Stimulated activated naive CD8-positive, alpha-beta T cell treated with anti-CD3 and anti-CD28 coated beads, Interleukin-15, Interleukin-2, amounts not matched to agents 100 ng/mL and 50 ng/mL, for 24 hours (primary cell): ENCODE measurements around the gene GAPDH.

Experiments used
- H3K27ac Mint-ChIP-seq: one replicate; pipeline ENCODE4 v1.8.0; 2021; ENCODE audit warnings: mild to moderate bottlenecking, mixed read lengths
- H3K27me3 Mint-ChIP-seq: one replicate; pipeline ENCODE4 v1.8.0; 2021; ENCODE audit warnings: mixed read lengths
- H3K36me3 Mint-ChIP-seq: one replicate; pipeline ENCODE4 v1.8.0; 2021; ENCODE audit warnings: low read depth, mixed read lengths
- H3K4me1 Mint-ChIP-seq: one replicate; pipeline ENCODE4 v1.8.0; 2021; ENCODE audit warnings: low read depth, mixed read lengths
- H3K4me3 Mint-ChIP-seq: one replicate; pipeline ENCODE4 v1.8.0; 2021; ENCODE audit warnings: mild to moderate bottlenecking, mixed read lengths
- H3K9me3 Mint-ChIP-seq: one replicate; pipeline ENCODE4 v1.8.0; 2021; ENCODE audit warnings: mixed read lengths

Gene GAPDH

GRCh38 chr12:6523708-6524107 is 10.6 kb upstream of the GAPDH start:
- peak overlapping the region; percentile 17 for H3K27ac Mint-ChIP-seq
- peaks cover 87% of the 10 kb centered on the region for H3K36me3 Mint-ChIP-seq
- no peaks in the 10 kb centered on the region for H3K27me3 Mint-ChIP-seq
- H3K4me3 Mint-ChIP-seq, result no peak overlapping the region
- H3K4me1 Mint-ChIP-seq, result peaks cover 8% of the 10 kb centered on the region
- H3K9me3 Mint-ChIP-seq, result no peaks in the 10 kb centered on the region

GRCh38 chr12:6524648-6525047 is 9.7 kb upstream of the GAPDH start:
- H3K27ac Mint-ChIP-seq, result peak overlapping the region; percentile 47
- H3K27me3 Mint-ChIP-seq, result no peaks in the 10 kb centered on the region
- H3K9me3 Mint-ChIP-seq, result no peaks in the 10 kb centered on the region
- H3K4me1 Mint-ChIP-seq, result peaks cover 8% of the 10 kb centered on the region
- H3K36me3 Mint-ChIP-seq, result peaks cover 87% of the 10 kb centered on the region
- H3K4me3 Mint-ChIP-seq, result no peak overlapping the region

- Mint-ChIP-seq H3K27ac (no peak overlapping the region), H3K27me3 (no peaks in the 10 kb centered on the region), H3K4me3 (no peak overlapping the region), H3K36me3 (peaks cover 90% of the 10 kb centered on the region), H3K4me1 (peaks cover 14% of the 10 kb centered on the region), H3K9me3 (no peaks in the 10 kb centered on the region)
Measured at GRCh38 chr12:6526201-6526600, 8.1 kb upstream of the GAPDH start.

- Mint-ChIP-seq H3K9me3 (no peaks in the 10 kb centered on the region), H3K27ac (no peak overlapping the region), H3K36me3 (peaks cover 88% of the 10 kb centered on the region), H3K27me3 (no peaks in the 10 kb centered on the region), H3K4me3 (no peak overlapping the region), H3K4me1 (peaks cover 19% of the 10 kb centered on the region)
Measured at GRCh38 chr12:6526766-6527525, 7.4 kb upstream of the GAPDH start.

GRCh38 chr12:6527711-6528110 is 6.6 kb upstream of the GAPDH start:
- peaks cover 26% of the 10 kb centered on the region for H3K4me1 Mint-ChIP-seq
- no peaks in the 10 kb centered on the region for H3K27me3 Mint-ChIP-seq
- no peak overlapping the region for H3K4me3 Mint-ChIP-seq
- no peak overlapping the region for H3K27ac Mint-ChIP-seq
- peaks cover 88% of the 10 kb centered on the region for H3K36me3 Mint-ChIP-seq
- H3K9me3 Mint-ChIP-seq, result no peaks in the 10 kb centered on the region

GRCh38 chr12:6528539-6529235 is 5.6 kb upstream of the GAPDH start:
- Mint-ChIP-seq H3K9me3 (no peaks in the 10 kb centered on the region), H3K27ac (no peak overlapping the region), H3K27me3 (no peaks in the 10 kb centered on the region), H3K36me3 (peaks cover 80% of the 10 kb centered on the region), H3K4me3 (no peak overlapping the region), H3K4me1 (peaks cover 33% of the 10 kb centered on the region)

GRCh38 chr12:6529291-6529737 is 5.0 kb upstream of the GAPDH start:
- H3K36me3 Mint-ChIP-seq, result peaks cover 79% of the 10 kb centered on the region
- H3K9me3 Mint-ChIP-seq, result no peaks in the 10 kb centered on the region
- H3K4me3 Mint-ChIP-seq, result no peak overlapping the region
- no peaks in the 10 kb centered on the region for H3K27me3 Mint-ChIP-seq
- peaks cover 33% of the 10 kb centered on the region for H3K4me1 Mint-ChIP-seq
- H3K27ac Mint-ChIP-seq, result peak overlapping the region; percentile 50

GRCh38 chr12:6530576-6531260 is 3.6 kb upstream of the GAPDH start:
- no peaks in the 10 kb centered on the region for H3K9me3 Mint-ChIP-seq
- H3K4me3 Mint-ChIP-seq, result no peak overlapping the region
- H3K27ac Mint-ChIP-seq, result peak overlapping the region; percentile 92
- H3K27me3 Mint-ChIP-seq, result no peaks in the 10 kb centered on the region
- peaks cover 82% of the 10 kb centered on the region for H3K36me3 Mint-ChIP-seq
- peaks cover 35% of the 10 kb centered on the region for H3K4me1 Mint-ChIP-seq

GRCh38 chr12:6532051-6532926 is 2.0 kb upstream of the GAPDH start:
- no peaks in the 10 kb centered on the region for H3K9me3 Mint-ChIP-seq
- H3K27me3 Mint-ChIP-seq, result no peaks in the 10 kb centered on the region
- H3K36me3 Mint-ChIP-seq, result peaks cover 82% of the 10 kb centered on the region
- peak overlapping the region; percentile 100 for H3K27ac Mint-ChIP-seq
- peak overlapping the region; percentile 99 for H3K4me3 Mint-ChIP-seq
- H3K4me1 Mint-ChIP-seq, result peaks cover 49% of the 10 kb centered on the region

- no peaks in the 10 kb centered on the region for H3K27me3 Mint-ChIP-seq
- peak overlapping the region; percentile 99 for H3K4me3 Mint-ChIP-seq
- no peaks in the 10 kb centered on the region for H3K9me3 Mint-ChIP-seq
- peaks cover 57% of the 10 kb centered on the region for H3K4me1 Mint-ChIP-seq
- peaks cover 82% of the 10 kb centered on the region for H3K36me3 Mint-ChIP-seq
- peak overlapping the region; percentile 100 for H3K27ac Mint-ChIP-seq
Measured at GRCh38 chr12:6532927-6533652, 1.2 kb upstream of the GAPDH start.

GRCh38 chr12:6533653-6533922 is 729 bp upstream of the GAPDH start:
- peaks cover 59% of the 10 kb centered on the region for H3K4me1 Mint-ChIP-seq
- peaks cover 84% of the 10 kb centered on the region for H3K36me3 Mint-ChIP-seq

GRCh38 chr12:6534695-6534944 is 303 bp downstream of the GAPDH start:
- peak overlapping the region; percentile 99 for H3K4me3 Mint-ChIP-seq
- H3K9me3 Mint-ChIP-seq, result no peaks in the 10 kb centered on the region
- H3K27ac Mint-ChIP-seq, result peak overlapping the region; percentile 100
- peaks cover 83% of the 10 kb centered on the region for H3K36me3 Mint-ChIP-seq
- peaks cover 65% of the 10 kb centered on the region for H3K4me1 Mint-ChIP-seq
- H3K27me3 Mint-ChIP-seq, result no peaks in the 10 kb centered on the region

More at GRCh38 chr12:6533653-6533922, 729 bp upstream of the GAPDH start:
- Mint-ChIP-seq H3K27me3 (no peaks in the 10 kb centered on the region), H3K4me3 (peak overlapping the region; percentile 99), H3K27ac (peak overlapping the region; percentile 100), H3K9me3 (no peaks in the 10 kb centered on the region)

GRCh38 chr12:6534945-6535696 is 804 bp downstream of the GAPDH start:
- peak overlapping the region; percentile 99 for H3K4me3 Mint-ChIP-seq
- no peaks in the 10 kb centered on the region for H3K9me3 Mint-ChIP-seq
- peaks cover 79% of the 10 kb centered on the region for H3K36me3 Mint-ChIP-seq
- peaks cover 70% of the 10 kb centered on the region for H3K4me1 Mint-ChIP-seq
- H3K27me3 Mint-ChIP-seq, result no peaks in the 10 kb centered on the region
- peak overlapping the region; percentile 100 for H3K27ac Mint-ChIP-seq

- H3K4me3 Mint-ChIP-seq, result peak overlapping the region; percentile 99
- H3K9me3 Mint-ChIP-seq, result no peaks in the 10 kb centered on the region
- H3K4me1 Mint-ChIP-seq, result peaks cover 75% of the 10 kb centered on the region
- no peaks in the 10 kb centered on the region for H3K27me3 Mint-ChIP-seq
- H3K27ac Mint-ChIP-seq, result peak overlapping the region; percentile 100
- peaks cover 74% of the 10 kb centered on the region for H3K36me3 Mint-ChIP-seq
Measured at GRCh38 chr12:6535697-6535946, 1.3 kb downstream of the GAPDH start.
